ENCODE results near the gene TMEM130. TPM values are rescaled to one million over a fixed set of nuclear protein-coding genes. Genes with fewer than 3 reads are reported as not detected.

Gene TMEM130
- total RNA-seq, 4 donors from 2014 or later: 0.12 to 0.57 TPM; not detected in 2

DNA sequence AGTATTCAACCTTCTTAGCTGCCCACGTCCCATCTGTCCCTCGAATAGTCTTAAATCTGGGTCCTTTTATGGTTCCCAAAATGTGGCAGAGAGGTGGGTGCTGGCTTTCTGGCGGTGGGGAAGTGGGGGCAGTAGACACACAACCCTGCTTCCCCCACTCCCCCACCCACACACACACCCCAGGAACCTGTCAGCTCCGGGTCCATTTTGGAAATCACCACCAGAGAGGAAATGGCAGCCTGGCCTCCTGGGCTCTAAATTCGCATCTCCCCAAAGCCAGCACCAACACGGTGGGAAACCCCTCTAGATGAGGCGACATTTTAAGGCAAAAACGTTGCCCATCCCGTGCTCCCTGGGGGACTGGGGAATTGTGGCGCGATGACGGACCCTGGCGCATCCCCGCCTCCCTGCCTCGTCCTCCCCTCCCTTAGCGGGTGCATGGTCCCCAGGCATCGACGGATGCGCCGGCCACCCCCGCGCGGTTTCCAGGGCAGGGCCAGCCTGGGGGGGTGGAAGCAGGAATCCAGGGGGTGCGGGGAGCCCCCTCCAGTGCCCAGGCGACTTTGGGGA lies 702 bp downstream of the TMEM130 start:
- Histone ChIP-seq H3K9me3 (no peaks in the 10 kb centered on the region), H3K36me3 (no peaks in the 10 kb centered on the region), H3K4me1 (peaks cover 0 to 21% (median 13%) of the 10 kb centered on the region in 3 donors), H3K27me3 (peaks cover 0 to 69% (median 8%) of the 10 kb centered on the region in 4 donors), H3K27ac (no peak overlapping the region), H3K4me3 (peak overlapping the region in 2 of 4 donors; percentile 49 to 65)
- intact Hi-C loops (cut with DNase I): no loop called here
- 35 to 40% methylated on average over 2 to 3 of the region's 25 CpGs for WGBS, 2 donors
- TF ChIP-seq CTCF (IDR thresholded peaks at IDR 0.05) (no peak), POLR2A (IDR thresholded peaks at IDR 0.05) (no peak)
- no peak for DNase-seq

DNA sequence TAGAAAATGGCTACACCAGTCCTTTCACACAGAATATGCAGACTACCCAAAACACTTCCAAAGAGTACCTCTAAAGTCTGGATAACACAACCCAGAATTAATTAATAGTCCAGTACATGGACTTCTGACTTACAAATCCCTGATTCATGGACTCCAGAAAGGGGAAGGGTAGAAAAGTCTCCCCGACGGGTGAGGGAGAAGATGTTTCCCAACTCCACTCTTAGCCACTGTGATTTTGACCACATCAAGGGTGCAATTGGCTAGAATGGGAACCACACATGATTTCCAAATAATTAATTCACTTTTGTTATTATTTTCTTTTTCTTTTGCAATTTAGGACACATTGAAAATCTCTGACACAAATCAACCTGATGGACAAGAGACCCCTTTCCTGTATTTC lies 1.4 kb downstream of the TMEM130 start:
- no peak overlapping the region for H3K27ac ChIP-seq
- WGBS, 2 donors: 43 to 49% methylated on average over 2 of the region's 2 CpGs
- no peak overlapping the region for H3K4me3 ChIP-seq
- TF ChIP-seq CTCF (IDR thresholded peaks at IDR 0.05) (no peak), POLR2A (IDR thresholded peaks at IDR 0.05) (no peak)
- no peaks in the 10 kb centered on the region for H3K9me3 ChIP-seq
- peaks cover 0 to 64% (median 8%) of the 10 kb centered on the region in 4 donors for H3K27me3 ChIP-seq
- intact Hi-C loops (cut with DNase I): no loop called here
- H3K4me1 ChIP-seq: peaks cover 0 to 21% (median 13%) of the 10 kb centered on the region in 3 donors
- H3K36me3 ChIP-seq: no peaks in the 10 kb centered on the region
- DNase-seq: no peak

GRCh38 chr7:98866765-98867164 lies 3.0 kb downstream of the TMEM130 start:
- H3K27me3 ChIP-seq: peaks cover 0 to 62% (median 8%) of the 10 kb centered on the region in 4 donors
- 69 to 78% methylated on average over 7 of the region's 7 CpGs for WGBS, 2 donors

GRCh38 chr7:98866351-98866750 lies 3.5 kb downstream of the TMEM130 start:
- H3K4me3 ChIP-seq: no peak overlapping the region
- WGBS, 2 donors: 68 to 79% methylated on average over 7 to 9 of the region's 12 CpGs
- no peak overlapping the region for H3K27ac ChIP-seq
- TF ChIP-seq POLR2A (IDR thresholded peaks at IDR 0.05): no peak
- no peak for TF ChIP-seq CTCF (IDR thresholded peaks at IDR 0.05)
- peaks cover 0 to 58% (median 8%) of the 10 kb centered on the region in 4 donors for H3K27me3 ChIP-seq
- DNase-seq: no peak
- no peaks in the 10 kb centered on the region for H3K9me3 ChIP-seq
- H3K36me3 ChIP-seq: no peaks in the 10 kb centered on the region
- peaks cover 0 to 21% (median 13%) of the 10 kb centered on the region in 3 donors for H3K4me1 ChIP-seq
- intact Hi-C loops (cut with DNase I): no loop called here

More at GRCh38 chr7:98866765-98867164, 3.0 kb downstream of the TMEM130 start:
- no peaks in the 10 kb centered on the region for H3K9me3 ChIP-seq
- H3K4me3 ChIP-seq: no peak overlapping the region
- H3K4me1 ChIP-seq: peaks cover 0 to 21% (median 13%) of the 10 kb centered on the region in 3 donors
- no peak for DNase-seq
- intact Hi-C loops (cut with DNase I): no loop called here
- H3K27ac ChIP-seq: no peak overlapping the region
- TF ChIP-seq CTCF (IDR thresholded peaks at IDR 0.05): no peak
- no peak for TF ChIP-seq POLR2A (IDR thresholded peaks at IDR 0.05)
- no peaks in the 10 kb centered on the region for H3K36me3 ChIP-seq

DNA sequence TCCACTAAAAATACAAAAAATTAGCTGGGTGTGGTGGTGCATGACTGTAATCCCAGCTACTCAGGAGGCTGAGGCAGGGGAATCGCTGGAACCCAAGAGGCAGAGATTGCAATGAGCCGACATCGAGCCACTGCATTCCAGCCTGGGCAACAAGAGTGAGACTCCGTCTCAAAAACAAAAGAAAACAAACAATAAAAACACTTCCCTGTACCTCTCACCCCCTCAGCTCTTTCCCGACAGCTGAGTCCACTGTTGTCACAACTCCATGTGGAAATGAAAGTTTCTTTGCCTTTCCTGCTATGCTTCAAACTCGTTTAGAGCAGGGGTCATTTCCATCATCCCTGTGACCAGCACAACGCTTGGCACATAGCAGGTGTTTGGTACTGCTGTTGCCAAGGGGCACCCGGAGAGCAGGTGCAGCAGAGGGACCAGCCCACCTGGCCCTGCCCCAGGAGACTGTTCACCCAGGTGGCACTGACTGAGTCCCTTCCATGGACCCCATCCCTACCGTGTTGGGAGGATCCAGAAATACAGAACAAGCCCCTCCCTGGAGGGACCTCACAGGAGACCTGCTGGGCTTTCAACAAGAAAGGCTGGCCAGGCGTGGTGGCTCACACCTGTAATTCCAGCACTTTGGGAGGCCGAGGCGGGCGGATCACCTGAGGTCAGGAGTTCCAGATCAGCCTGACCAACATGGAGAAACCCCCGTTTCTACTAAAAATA lies 4.9 kb downstream of the TMEM130 start:
- TF ChIP-seq CTCF (IDR thresholded peaks at IDR 0.05) (no peak), POLR2A (IDR thresholded peaks at IDR 0.05) (no peak)
- Histone ChIP-seq H3K9me3 (no peaks in the 10 kb centered on the region), H3K36me3 (no peaks in the 10 kb centered on the region), H3K27ac (no peak overlapping the region), H3K4me3 (no peak overlapping the region), H3K27me3 (peaks cover 0 to 46% (median 5%) of the 10 kb centered on the region in 4 donors), H3K4me1 (peaks cover 0 to 8% (median 7%) of the 10 kb centered on the region in 3 donors)
- WGBS, 2 donors: 53 to 60% methylated on average over 8 to 12 of the region's 14 CpGs
- intact Hi-C loops (cut with DNase I): no loop called here
- no peak for DNase-seq
